Activated B cell treated with CpG ODN at 0.5 μM for 24 hours (primary cell): ENCODE data around the gene SNRPA1. TPM values are rescaled to one million over a fixed set of nuclear protein-coding genes. Genes with fewer than 3 reads are reported as not detected.

Experiments used
- ATAC-seq: fragments of 200-7000 bp; cut with Tn5 transposase; one replicate; pipeline ENCODE4 v1.10.0; 2021; ENCODE audit warnings: low read depth, mild to moderate bottlenecking, moderate library complexity
- CTCF ChIA-PET: fragments of 350-600 bp; sonication (Branson Sonifier 250); formaldehyde crosslinking; loops from one replicate; lab custom pipeline; 2021; ENCODE audit warnings: antibody characterized with exemption; lab: Charles Lee
- POLR2A ChIA-PET: fragments of 350-600 bp; sonication (Branson Sonifier 250); formaldehyde crosslinking; loops from one replicate; lab custom pipeline; 2021; ENCODE audit warnings: antibody characterized with exemption; lab: Charles Lee
- DNase-seq: peaks from one replicate; pipeline ENCODE4 v3.0.0; 2022
- H3K27ac Mint-ChIP-seq: one replicate; pipeline ENCODE4 v1.8.0; 2020; ENCODE audit warnings: mixed read lengths
- H3K27me3 Mint-ChIP-seq: one replicate; pipeline ENCODE4 v1.8.0; 2021; ENCODE audit warnings: mixed read lengths
- H3K36me3 Mint-ChIP-seq: one replicate; pipeline ENCODE4 v1.8.0; 2021; ENCODE audit warnings: low read depth, mixed read lengths
- H3K4me1 Mint-ChIP-seq: one replicate; pipeline ENCODE4 v1.8.0; 2021; ENCODE audit warnings: mixed read lengths
- H3K4me3 Mint-ChIP-seq: one replicate; pipeline ENCODE4 v1.8.0; 2020; ENCODE audit warnings: mild to moderate bottlenecking, mixed read lengths
- H3K9me3 Mint-ChIP-seq: one replicate; pipeline ENCODE4 v1.8.0; 2020; ENCODE audit warnings: mixed read lengths
- intact Hi-C: fragments of 100-400 bp; cut with micrococcal nuclease; formaldehyde crosslinking; loops from one replicate; pipeline ENCODE4 v1.15.1; 2024
- total RNA-seq: library from RNA; stranded (reverse); gene quantifications from 2 replicates; pipeline ENCODE4 v1.2.3, GENCODE V29; 2022
- TF ChIP-seq, protein P1 (sequence below): fragments of 200-600 bp; IDR thresholded peaks from one replicate; pipeline ENCODE4 v1.8.0; 2022; ENCODE audit warnings: antibody characterized with exemption, mild to moderate bottlenecking

The SNRPA1 gene
- total RNA-seq, 1 donor from 2014 or later = 122 TPM

DNA sequence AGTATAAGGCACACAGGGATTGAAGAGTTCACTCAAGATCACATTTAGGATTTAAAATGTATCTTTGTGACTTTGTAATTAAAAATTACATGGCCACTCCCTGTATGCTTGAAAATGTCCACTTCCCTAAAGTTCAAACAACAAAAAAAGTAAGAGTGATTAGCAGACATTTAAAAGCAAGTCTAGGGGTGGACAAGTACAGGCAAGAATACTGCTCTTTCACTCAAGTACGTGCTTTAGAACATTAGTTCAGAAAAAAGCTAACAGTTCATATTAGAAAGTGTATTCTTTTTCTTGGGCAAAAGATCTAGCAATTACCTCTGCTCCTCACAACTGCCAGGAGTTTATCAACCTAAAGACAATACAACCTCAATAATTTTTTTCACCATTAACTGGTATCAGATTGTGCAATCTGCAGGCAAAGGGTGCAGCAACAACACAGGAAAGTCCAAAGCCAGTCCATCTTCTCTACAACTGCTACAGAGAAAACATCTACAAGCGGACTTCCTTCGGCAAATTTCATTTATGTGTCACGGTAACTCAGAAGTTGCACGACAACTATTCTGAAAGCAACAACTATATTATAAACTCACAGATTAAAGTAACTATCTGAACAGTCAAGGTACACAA, 61.3 kb downstream of the SNRPA1 start:
- Mint-ChIP-seq H3K27ac (no peak overlapping the region), H3K4me1 (peaks cover 15% of the 10 kb centered on the region), H3K9me3 (peaks cover 6% of the 10 kb centered on the region), H3K36me3 (peaks cover 55% of the 10 kb centered on the region), H3K4me3 (no peak overlapping the region), H3K27me3 (no peaks in the 10 kb centered on the region)
- DNase-seq (no peak), ATAC-seq (no peak)
- intact Hi-C loops = no loop called here
- CTCF ChIA-PET = no interaction called here
- TF ChIP-seq, protein P1, sequence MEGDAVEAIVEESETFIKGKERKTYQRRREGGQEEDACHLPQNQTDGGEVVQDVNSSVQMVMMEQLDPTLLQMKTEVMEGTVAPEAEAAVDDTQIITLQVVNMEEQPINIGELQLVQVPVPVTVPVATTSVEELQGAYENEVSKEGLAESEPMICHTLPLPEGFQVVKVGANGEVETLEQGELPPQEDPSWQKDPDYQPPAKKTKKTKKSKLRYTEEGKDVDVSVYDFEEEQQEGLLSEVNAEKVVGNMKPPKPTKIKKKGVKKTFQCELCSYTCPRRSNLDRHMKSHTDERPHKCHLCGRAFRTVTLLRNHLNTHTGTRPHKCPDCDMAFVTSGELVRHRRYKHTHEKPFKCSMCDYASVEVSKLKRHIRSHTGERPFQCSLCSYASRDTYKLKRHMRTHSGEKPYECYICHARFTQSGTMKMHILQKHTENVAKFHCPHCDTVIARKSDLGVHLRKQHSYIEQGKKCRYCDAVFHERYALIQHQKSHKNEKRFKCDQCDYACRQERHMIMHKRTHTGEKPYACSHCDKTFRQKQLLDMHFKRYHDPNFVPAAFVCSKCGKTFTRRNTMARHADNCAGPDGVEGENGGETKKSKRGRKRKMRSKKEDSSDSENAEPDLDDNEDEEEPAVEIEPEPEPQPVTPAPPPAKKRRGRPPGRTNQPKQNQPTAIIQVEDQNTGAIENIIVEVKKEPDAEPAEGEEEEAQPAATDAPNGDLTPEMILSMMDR = no peak
- POLR2A ChIA-PET = no interaction called here

DNA sequence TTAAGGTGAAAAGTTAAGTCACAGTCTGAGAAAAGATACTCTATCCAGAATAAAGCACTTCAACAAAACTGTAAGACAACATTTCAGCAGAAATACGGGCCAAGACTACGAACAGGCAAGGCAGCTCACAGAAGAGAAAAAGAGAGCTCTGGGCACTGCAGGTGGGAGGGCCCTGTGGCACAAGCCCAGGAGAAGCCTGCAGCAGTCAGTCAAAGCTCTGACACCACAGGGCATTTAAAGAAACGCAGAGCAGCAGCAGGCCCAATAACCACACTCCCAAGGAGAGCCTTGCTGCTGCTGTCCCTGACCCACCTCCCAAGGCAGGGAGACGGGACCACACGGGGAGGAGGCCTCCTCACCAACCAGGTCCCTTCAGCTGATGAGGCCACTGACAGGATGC, 62.4 kb downstream of the SNRPA1 start:
- Mint-ChIP-seq H3K36me3 (peaks cover 65% of the 10 kb centered on the region), H3K4me1 (peaks cover 10% of the 10 kb centered on the region), H3K4me3 (no peak overlapping the region), H3K9me3 (peaks cover 11% of the 10 kb centered on the region), H3K27ac (no peak overlapping the region), H3K27me3 (no peaks in the 10 kb centered on the region)
- no peak for ATAC-seq
- TF ChIP-seq, protein P1 = no peak
- intact Hi-C loops = no loop called here
- no peak for DNase-seq
- POLR2A ChIA-PET = no interaction called here
- CTCF ChIA-PET = no interaction called here

Other genes starting within 250 kb of the SNRPA1 start
- 16.5 and 20.4 TPM in 2 replicates for gene CHSY1, start 43.2 kb downstream of the SNRPA1 start, total RNA-seq
- gene SELENOS, start 17.8 kb downstream of the SNRPA1 start, total RNA-seq = 23.7 and 24.5 TPM in 2 replicates
- 0.78 and 1.1 TPM in 2 replicates for gene PCSK6, start 194.5 kb upstream of the SNRPA1 start, total RNA-seq